Natural killer cell (primary cell): ENCODE data around the gene TIMM10B. TPM values are rescaled to one million over a fixed set of nuclear protein-coding genes. Genes with fewer than 3 reads are reported as not detected.

Experiments used
- ATAC-seq, 3 donors: fragments of 150-1000 bp in 2 of 3; fragments of 200-7000 bp in 1 of 3; cut with Tn5 transposase; 1 replicate in 1 of 3; 2 replicates in 2 of 3; pipeline ENCODE4 v1.10.0; 2021; ENCODE audit warnings: mild to moderate bottlenecking in 2 of 3, moderate library complexity in 2 of 3
- DNase-seq, 2 donors: peaks; one replicate each; pipeline versions ENCODE4 v3.0.0 to v3.0.0-alpha.2; 2013 to 2021; ENCODE audit warnings: mixed read lengths in 1 of 2
- H3K27ac ChIP-seq: one replicate; pipeline ENCODE4 v1.5.1; 2013; ENCODE audit warnings: mild to moderate bottlenecking, low read length
- H3K27me3 ChIP-seq: one replicate; pipeline ENCODE4 v1.6.1; 2013; ENCODE audit warnings: low read length; ENCODE audit not compliant: control insufficient read depth, insufficient read depth
- H3K36me3 ChIP-seq: one replicate; pipeline ENCODE4 v1.6.1; 2013; ENCODE audit warnings: low read length; ENCODE audit not compliant: control insufficient read depth, insufficient read depth
- H3K4me1 ChIP-seq: one replicate; pipeline ENCODE4 v1.6.1; 2013; ENCODE audit warnings: low read length; ENCODE audit not compliant: control insufficient read depth, insufficient read depth
- H3K4me3 ChIP-seq: one replicate; pipeline ENCODE4 v1.5.1; 2013; ENCODE audit warnings: low read length
- H3K9me3 ChIP-seq: one replicate; pipeline ENCODE4 v1.6.1; 2013; ENCODE audit warnings: low read length; ENCODE audit not compliant: control insufficient read depth, insufficient read depth
- H3K27ac Mint-ChIP-seq, 2 donors: one replicate each; pipeline ENCODE4 v1.8.0; 2022; ENCODE audit warnings: mild to moderate bottlenecking in 2 of 2, mixed read lengths in 2 of 2, moderate library complexity in 1 of 2
- H3K27me3 Mint-ChIP-seq, 2 donors: one replicate each; pipeline ENCODE4 v1.8.0; 2022; ENCODE audit warnings: low read depth in 2 of 2, mixed read lengths in 2 of 2
- H3K36me3 Mint-ChIP-seq: one replicate; pipeline ENCODE4 v1.8.0; 2022; ENCODE audit warnings: mixed read lengths
- H3K4me1 Mint-ChIP-seq, 2 donors: one replicate each; pipeline ENCODE4 v1.8.0; 2022; ENCODE audit warnings: mixed read lengths in 2 of 2
- H3K4me3 Mint-ChIP-seq: one replicate; pipeline ENCODE4 v1.8.0; 2022; ENCODE audit warnings: mild to moderate bottlenecking, moderate library complexity, mixed read lengths
- H3K9me3 Mint-ChIP-seq, 2 donors: one replicate each; pipeline ENCODE4 v1.8.0; 2022; ENCODE audit warnings: mixed read lengths in 2 of 2
- WGBS: methylation state at CpG from one replicate; pipeline ENCODE4 v1.1.7; 2013; ENCODE audit warnings: missing lambda C conversion rate; ENCODE audit not compliant: insufficient coverage; 5-methylcytosine and 5-hydroxymethylcytosine counted together
- intact Hi-C: fragments of 100-400 bp; cut with micrococcal nuclease; formaldehyde crosslinking; loops from one replicate; pipeline ENCODE4 v1.14.2; 2022
- total RNA-seq, 4 donors: library from RNA; stranded (reverse); fragments of 120-200 nt in 1 of 4; gene quantifications; one replicate each; pipeline versions ENCODE4 v1.2.3 to v1.2.4, GENCODE V29; 2013 to 2022
- TF ChIP-seq, protein P1 (sequence below): fragments of 200-600 bp; IDR thresholded peaks from one replicate; pipeline ENCODE4 v1.8.0; 2022; ENCODE audit warnings: antibody characterized with exemption

Gene TIMM10B, protein sequence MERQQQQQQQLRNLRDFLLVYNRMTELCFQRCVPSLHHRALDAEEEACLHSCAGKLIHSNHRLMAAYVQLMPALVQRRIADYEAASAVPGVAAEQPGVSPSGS
- total RNA-seq = 10 to 100 TPM; 69.6 to 92.8 (median 71.4) TPM
- 57.3 TPM for total RNA-seq (2013)

DNA sequence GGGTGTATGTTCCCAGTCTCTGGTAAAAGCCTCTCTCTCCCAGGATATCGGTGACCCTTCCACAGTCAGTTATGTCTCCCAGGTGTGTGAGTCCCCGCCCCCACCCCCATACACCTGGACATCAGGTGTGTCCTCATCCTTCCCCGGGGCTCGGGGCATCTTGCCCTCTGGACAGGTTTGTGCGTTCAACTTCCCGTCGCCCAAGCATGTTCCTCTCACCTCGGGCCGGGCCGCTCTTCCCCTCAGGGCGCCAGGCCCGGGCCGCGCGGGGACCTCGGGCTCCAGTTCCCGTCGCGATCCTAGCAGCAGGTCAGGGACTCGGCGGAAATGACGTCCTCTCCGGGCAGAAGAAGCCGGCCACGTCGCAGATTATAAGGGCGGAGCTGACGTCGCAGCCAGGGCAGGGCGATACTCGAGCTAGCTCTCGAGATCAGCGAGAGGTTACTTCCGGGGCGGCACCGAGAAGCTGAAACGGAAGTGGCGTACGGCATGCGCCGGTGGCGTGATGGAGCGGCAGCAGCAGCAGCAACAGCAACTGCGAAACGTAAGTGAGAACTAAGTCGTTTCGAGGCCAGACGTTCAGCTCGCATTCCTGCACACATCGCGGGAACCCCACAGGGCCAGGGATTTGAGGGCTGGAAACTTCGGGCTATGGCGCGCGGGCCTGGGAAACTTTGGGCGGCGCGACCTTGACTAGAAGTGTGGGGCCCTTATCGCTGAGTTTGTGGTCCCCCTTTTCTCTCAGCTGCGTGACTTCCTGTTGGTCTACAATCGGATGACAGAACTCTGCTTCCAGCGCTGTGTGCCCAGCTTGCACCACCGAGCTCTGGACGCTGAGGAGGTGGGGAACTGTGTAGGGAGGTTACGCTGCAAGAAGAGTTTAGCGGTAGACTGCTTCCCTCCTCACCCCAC lies at the start of gene TIMM10B, which contains the start of gene ARFIP2:
Gene TIMM10B, plus strand, starts transcription at position 490 of the 912 bp plus-strand sequence. Its CDS starts 16 bp downstream, at position 506.
Gene ARFIP2, minus strand, starts transcription at position 320 of the 912 bp plus-strand sequence. CDS start 910 bp downstream, outside the sequence.
- intact Hi-C loops = loop anchor here (1.0 to 5.0 kb wide), 6 partner anchors 91 to 794 kb away; partner anchors contain the start of genes FHIP1B, MRPL17, SMPD1 and TRIM22
- TF ChIP-seq, protein P1, sequence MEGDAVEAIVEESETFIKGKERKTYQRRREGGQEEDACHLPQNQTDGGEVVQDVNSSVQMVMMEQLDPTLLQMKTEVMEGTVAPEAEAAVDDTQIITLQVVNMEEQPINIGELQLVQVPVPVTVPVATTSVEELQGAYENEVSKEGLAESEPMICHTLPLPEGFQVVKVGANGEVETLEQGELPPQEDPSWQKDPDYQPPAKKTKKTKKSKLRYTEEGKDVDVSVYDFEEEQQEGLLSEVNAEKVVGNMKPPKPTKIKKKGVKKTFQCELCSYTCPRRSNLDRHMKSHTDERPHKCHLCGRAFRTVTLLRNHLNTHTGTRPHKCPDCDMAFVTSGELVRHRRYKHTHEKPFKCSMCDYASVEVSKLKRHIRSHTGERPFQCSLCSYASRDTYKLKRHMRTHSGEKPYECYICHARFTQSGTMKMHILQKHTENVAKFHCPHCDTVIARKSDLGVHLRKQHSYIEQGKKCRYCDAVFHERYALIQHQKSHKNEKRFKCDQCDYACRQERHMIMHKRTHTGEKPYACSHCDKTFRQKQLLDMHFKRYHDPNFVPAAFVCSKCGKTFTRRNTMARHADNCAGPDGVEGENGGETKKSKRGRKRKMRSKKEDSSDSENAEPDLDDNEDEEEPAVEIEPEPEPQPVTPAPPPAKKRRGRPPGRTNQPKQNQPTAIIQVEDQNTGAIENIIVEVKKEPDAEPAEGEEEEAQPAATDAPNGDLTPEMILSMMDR = no peak
- H3K36me3 ChIP-seq = peaks cover 42% of the 10 kb centered on the region
- Mint-ChIP-seq H3K9me3 (no peaks in the 10 kb centered on the region), H3K36me3 (no peaks in the 10 kb centered on the region), H3K27me3 (no peaks in the 10 kb centered on the region), H3K4me1 (peaks cover 32 to 37% of the 10 kb centered on the region in 2 donors), H3K27ac (peak within 1 kb of the TSS; percentile 95 to 99), H3K4me3 (peak within 1 kb of the TSS; percentile 91)
- H3K27me3 ChIP-seq = no peaks in the 10 kb centered on the region
- ATAC-seq = peak; percentile 92 to 98 (median 96)
- peak within 1 kb of the TSS; percentile 74 for H3K4me3 ChIP-seq
- H3K27ac ChIP-seq = peak within 1 kb of the TSS; percentile 95
- H3K4me1 ChIP-seq = peaks cover 22% of the 10 kb centered on the region
- no peaks in the 10 kb centered on the region for H3K9me3 ChIP-seq
- peak; percentile 95 to 99 for DNase-seq
- WGBS = under 1% methylated on average over 65 of the region's 66 CpGs

DNA sequence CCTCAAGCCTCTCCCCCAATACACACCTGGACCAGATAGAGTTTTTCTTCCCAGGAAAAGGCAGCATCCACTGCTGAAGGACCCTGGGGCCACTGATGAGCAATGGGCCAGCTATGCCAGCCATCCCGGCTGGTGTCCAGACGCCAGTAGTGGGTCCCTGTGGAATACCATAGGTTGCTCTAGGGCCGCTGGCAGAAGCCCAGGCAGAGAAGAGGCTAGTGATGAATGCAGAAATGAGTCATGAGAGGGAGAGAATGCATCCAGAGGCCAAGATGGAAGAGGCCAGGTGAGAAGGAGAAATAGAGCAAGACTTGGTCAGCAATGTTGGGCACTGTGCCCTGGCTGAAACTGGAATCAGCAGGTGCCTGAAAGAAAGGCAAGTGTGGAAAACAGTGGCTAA lies 49.4 kb upstream of the TIMM10B start:
- H3K27me3 ChIP-seq = no peaks in the 10 kb centered on the region
- DNase-seq (no peak), ATAC-seq (no peak)
- no peak overlapping the region for H3K27ac Mint-ChIP-seq
- no peaks in the 10 kb centered on the region for H3K36me3 ChIP-seq
- no peaks in the 10 kb centered on the region for H3K9me3 ChIP-seq
- H3K27me3 Mint-ChIP-seq = peaks cover 0 to 3% of the 10 kb centered on the region in 2 donors
- H3K4me1 ChIP-seq = no peaks in the 10 kb centered on the region
- H3K4me3 ChIP-seq = no peak overlapping the region
- intact Hi-C loops = no loop called here
- TF ChIP-seq, protein P1 = no peak
- H3K36me3 Mint-ChIP-seq = no peaks in the 10 kb centered on the region
- H3K9me3 Mint-ChIP-seq = no peaks in the 10 kb centered on the region
- no peak overlapping the region for H3K4me3 Mint-ChIP-seq
- no peak overlapping the region for H3K27ac ChIP-seq
- H3K4me1 Mint-ChIP-seq = no peaks in the 10 kb centered on the region
- 87% methylated on average over 3 of the region's 3 CpGs for WGBS

DNA sequence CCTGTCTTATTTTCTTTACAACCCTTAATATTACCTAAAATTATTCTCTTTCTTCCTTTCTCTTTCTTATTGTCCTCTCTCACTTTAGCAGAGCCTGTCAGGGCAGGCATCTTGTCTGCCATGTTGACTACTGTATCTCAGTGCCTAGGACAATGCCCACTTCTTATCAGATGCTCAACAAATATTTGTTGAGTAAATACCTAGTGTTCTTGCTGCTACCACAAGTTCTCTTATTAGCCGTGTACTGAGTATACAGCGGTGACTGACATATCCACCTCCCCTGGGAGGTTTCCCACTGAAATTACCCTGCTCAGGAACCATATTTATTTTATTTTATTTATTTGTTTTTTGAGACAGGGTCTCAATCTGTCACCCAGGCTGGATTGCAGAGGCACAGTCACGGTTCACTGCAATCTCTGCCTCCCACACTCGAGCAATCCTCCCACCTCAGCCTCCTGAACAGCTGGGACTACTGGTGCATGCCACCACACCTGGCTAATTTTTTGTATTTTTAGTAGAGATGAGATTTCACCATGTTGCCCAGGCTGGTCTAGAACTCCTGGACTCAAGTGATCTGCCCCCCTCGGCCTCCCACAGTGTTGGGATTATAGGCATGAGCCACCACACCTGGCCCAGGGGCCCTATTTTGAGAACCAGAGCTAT lies 47.2 kb upstream of the TIMM10B start:
- no peak for ATAC-seq
- WGBS = 52% methylated on average over 5 of the region's 5 CpGs
- intact Hi-C loops = no loop called here

More for the DNA sequence above, 47.2 kb upstream of the TIMM10B start:
- Mint-ChIP-seq H3K4me1 (no peaks in the 10 kb centered on the region), H3K4me3 (no peak overlapping the region), H3K36me3 (no peaks in the 10 kb centered on the region), H3K9me3 (no peaks in the 10 kb centered on the region), H3K27me3 (no peaks in the 10 kb centered on the region), H3K27ac (no peak overlapping the region)
- Histone ChIP-seq H3K9me3 (no peaks in the 10 kb centered on the region), H3K27me3 (no peaks in the 10 kb centered on the region), H3K36me3 (no peaks in the 10 kb centered on the region), H3K27ac (no peak overlapping the region), H3K4me1 (peaks cover 17% of the 10 kb centered on the region), H3K4me3 (no peak overlapping the region)
- DNase-seq = no peak
- TF ChIP-seq, protein P1 = no peak
